Epidermal melanocyte (primary cell): ENCODE results near the gene C6orf89.
"Not testable (repeated sequence)": the region's sequence is repeated elsewhere in the genome, so short reads cannot be mapped to it uniquely, and the experiment has no call there.

ENCODE experiments used
- DNase-seq: peaks from one replicate; pipeline ENCODE4 v3.0.0; 2011; ENCODE audit warnings: low spot score; ENCODE audit not compliant: insufficient read length

The C6orf89 gene

DNA sequence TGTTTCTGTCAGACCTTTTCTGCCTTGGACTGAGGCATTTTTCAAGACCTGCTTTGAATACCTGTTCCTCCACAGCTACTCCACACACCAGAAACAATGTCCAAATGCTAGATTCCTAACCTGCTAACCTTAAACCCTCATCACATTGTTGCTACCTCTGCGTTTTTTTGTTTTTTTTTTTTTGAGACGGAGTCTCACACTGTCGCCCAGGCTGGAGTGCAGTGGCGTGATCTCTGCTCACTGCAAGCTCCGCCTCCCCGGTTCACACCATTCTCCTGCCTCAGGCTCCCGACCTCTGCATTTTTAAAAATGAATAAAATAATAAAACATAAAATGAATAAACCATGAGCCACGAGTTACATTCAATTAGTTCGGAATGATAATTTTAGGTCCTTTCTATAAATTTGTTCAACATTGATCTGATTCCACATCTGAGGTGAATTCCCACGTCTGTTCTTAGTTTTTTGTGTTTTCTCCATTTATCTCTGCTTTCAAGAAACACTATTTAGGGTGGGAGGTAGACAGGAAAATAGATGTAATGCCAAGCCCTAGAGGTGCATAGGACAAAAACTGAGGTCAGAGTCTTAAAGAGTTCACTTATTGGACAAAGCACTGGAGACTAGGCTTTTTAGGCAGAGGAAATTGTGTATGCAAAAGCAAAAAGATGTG, 1.3 kb downstream of the C6orf89 start:
- DNase-seq: no peak

- DNase-seq: no peak
Observed at GRCh38 chr6:36888115-36888643, 2.4 kb downstream of the C6orf89 start.

DNA sequence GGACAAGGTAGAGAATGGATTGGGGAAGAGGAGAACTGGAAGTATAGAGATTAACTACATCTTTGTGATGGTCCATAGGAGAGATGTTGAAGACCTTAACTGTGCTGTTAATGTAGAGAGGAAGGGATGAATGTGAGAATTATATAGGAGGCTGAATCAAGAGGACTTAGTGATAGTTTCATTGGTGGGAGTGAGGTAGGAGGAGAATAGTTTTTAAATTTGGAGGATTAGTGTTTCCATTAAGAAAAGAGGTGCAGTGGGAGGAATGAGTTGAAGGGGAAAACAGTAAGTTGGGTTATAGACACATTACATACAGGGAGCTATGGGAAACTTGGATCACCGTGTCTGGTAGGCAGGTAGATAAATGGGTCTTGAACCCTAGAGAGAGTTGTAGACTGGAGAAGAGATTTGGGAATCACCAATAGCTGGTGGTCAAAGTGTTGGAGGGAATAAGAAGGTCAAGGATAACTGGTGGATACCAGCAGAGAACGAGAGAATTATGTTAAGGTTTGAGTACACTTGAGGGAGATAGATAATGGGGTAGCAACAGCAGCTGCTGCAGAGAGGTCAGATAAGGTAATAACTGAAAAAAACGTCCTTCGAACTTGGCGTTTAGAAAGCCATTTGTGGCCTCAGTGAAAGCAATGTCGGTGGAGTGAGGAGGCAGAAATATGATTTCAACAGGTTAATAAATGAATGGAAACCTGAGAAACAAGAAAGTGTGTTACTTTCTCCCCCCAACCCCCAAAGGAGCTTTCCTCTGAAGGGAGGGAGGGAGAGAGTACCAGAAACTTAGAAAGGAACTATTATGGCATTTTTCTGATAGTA, 3.1 kb downstream of the C6orf89 start:
- DNase-seq: no peak

- no peak for DNase-seq
Observed at GRCh38 chr6:36890112-36890663, 4.4 kb downstream of the C6orf89 start.

- not testable (repeated sequence) for DNase-seq
Observed at GRCh38 chr6:36891153-36891552, 5.4 kb downstream of the C6orf89 start.

DNA sequence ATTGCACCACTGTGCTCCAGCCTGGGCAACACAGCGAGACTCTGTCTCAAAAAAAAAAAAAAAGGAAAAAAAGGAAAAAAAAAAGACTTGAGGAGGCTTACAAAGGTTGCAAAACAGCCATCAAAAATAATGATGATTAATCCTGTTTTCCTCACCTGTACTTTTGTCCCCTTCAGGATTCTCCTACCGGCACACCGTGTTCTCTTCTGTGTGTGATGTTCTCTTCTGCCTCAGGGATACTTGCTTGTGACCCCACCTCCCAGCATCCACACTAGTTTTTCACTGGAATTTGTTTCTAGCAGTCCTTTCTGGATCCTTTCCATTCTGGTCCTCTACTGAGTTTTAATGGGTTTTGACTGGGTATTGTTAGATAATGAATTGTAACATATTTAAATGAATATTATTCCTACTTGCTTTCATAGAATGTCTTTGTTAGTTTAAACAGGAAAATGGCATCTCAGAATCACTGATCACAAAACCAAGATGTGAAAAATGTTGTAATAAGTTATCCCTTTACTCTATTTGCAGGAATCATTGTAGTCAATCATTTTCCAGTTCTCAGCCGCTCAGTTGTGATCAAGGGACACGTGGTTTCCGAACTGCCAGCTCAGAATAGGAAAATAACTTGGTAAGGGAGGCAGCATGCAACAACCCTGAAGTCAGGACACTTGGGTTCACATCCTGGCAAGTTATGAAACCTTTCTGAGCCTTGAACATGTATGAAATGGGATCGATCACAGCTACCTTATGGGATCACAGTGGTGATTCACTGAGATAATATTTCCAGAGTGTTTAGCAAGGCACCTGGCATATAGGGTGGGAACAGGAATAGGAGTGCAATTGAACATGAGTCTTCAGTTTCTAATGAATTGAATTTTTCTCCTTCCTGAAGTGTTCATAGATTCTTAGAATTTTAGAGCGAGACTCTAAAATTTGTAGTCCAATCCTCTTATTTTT, 8.5 kb downstream of the C6orf89 start:
- DNase-seq: no peak

DNA sequence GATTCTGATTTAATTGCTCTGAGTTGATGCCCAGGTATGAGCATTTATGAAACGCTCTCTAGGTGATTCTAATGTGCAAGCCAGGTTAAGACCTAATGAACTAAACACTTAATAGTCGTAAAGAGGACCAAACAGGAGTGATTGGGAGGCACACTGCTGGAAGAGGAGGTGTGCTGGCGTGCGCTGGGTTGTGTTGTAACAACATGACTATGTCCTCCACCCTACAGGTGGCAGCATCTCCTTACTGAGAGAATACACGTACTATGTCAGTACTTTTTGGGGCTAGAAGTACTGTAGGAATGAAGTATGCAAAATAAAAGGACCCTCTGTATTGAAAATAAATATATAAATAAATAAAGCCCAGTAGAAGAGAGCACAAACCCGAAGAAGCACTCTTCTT, 11.9 kb downstream of the C6orf89 start:
- DNase-seq: no peak

DNA sequence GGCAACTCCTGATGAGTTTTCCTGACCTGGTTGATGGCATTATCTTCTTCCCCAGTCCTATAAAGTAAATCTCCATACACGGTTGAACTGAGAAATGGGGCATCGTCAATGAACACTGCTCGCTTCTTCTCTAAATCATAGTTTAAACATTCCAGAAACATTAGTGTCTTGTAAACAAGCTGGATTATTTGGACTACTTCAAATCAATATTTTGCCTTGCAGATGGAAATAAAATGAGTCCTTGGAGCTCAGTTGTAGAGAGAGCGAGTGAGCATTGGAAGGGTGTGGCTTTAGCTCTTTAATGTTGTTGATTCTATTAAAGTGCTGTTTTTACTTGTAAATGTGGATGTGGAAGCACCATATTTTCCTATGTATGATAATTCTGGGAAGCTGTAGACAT, 18.4 kb downstream of the C6orf89 start:
- no peak for DNase-seq

DNA sequence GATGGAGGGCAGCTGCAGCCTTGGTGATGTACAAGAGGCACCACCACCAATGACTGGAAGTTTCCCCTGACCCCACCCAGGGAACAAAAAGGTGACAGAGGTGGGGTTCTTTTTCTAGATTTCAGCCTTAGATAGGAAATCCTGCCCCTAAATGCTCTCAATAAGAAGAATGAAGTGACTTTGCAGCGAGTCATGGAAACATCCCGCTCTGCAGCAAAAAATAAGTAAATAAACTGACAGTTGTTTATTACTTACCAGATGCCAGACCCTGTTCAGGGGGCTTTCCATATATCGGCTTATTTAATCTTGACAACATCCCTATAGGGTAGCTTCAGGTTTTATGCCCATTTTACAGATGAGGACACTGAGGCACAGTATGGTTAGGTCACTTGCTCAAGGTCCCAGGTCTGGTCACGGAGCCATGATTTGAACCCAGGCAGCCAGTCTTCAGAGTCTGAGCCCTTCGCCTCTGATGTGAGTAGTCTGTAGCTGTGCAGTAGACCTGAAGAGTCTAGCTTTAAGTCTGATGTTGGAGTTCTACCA, 19.2 kb downstream of the C6orf89 start:
- DNase-seq: no peak

DNA sequence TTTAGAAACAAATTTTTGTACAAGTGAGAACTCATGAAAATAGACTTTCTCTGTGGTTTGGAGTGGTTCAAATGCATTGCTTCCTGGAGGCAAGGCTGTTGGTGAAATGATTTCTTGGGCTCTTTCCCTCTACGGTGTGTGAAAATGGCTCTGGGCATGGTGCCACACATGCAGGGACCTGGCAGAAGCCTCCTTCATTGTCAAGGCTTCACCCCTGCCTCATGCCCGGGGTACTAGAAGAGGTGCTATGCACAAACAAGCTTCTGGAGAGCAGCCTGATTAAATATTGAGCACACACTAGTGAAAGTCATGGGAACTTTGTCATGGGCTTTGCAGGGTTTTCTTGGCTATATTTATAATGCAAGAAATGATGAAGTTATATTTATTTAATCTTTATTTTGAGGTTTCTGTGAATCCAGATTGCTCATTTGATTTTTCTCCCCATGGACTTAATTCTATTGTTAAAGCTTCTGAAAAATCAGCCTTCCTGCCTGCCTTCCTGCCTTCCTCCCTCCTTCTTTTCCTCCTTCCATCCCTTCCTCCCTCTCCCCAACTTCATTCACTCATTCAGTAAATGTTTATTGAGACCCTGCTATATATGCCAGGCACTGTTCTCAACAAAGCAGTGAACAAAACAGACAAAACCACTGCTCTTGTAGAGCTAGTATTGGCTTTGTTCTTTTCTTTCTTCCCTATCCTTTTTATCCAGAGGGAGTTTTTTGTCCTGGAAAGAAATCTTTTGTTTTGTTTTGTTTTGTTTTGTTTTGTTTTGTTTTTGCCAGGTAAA, 21.0 kb downstream of the C6orf89 start:
- DNase-seq: no peak

- no peak for DNase-seq
Observed at GRCh38 chr6:36907781-36908180, 22.0 kb downstream of the C6orf89 start.

GRCh38 chr6:36908747-36909146, 23.0 kb downstream of the C6orf89 start:
- DNase-seq: no peak

- DNase-seq: no peak
Observed at GRCh38 chr6:36912030-36912454, 26.3 kb downstream of the C6orf89 start.

DNA sequence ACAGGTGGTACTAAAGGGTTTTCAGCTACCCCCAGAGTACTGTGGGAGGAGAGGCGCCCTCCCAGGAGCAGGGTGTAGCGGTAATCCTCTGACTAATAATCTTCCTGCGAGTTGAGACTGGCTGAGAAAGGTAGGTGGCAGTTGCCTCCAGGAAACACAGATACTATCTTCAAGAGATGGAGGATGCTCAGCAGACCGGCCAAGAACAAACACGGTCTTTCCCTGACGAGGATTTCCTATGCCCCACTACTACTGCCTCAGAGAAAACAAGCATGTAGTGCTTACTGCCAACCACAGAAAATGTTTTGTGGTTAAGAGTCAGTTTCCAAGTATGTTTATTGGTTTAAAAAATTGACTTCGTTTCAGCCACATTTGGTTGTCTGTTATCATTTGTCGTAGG, 26.8 kb downstream of the C6orf89 start:
- peak; percentile 69 for DNase-seq

GRCh38 chr6:36913082-36913481, 27.3 kb downstream of the C6orf89 start:
- no peak for DNase-seq

DNA sequence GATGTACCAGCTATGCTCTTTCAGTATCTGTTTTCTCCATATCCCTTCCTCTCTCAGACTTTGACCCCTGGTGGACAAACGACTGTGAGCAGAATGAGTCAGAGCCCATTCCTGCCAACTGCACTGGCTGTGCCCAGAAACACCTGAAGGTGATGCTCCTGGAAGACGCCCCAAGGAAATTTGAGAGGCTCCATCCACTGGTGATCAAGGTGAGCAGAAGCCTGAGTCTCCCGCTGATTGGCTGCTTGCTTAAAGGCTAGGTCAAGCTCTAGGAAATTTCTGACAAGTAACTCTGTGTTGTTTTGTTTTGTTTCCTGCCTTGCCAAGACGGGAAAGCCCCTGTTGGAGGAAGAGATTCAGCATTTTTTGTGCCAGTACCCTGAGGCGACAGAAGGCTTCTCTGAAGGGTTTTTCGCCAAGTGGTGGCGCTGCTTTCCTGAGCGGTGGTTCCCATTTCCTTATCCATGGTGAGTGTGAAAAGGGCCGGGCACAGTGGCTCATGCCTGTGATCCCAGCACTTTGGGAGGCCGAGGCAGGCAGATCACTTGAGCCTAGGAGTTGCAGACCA, 28.6 kb downstream of the C6orf89 start:
- no peak for DNase-seq

DNA sequence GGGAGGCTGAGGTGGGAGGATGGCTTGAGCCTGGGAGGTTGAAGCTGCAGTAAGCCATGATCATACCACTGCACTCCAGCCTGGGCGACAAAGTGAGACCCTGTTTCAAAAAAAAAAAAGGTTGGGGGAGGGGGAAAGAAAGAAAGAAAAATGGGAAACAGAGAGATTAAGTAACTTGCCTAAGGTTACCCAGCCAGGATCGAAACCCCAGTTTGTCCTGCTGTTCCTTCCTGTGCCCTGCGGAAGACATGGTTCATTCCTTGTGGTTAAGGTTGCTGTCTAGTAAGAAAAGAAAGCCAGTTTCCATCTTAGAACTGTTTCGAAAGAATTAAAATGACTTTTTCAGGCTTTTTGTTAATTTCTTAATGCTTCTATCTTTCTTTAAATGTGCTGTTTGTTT, 29.8 kb downstream of the C6orf89 start:
- no peak for DNase-seq

- no peak for DNase-seq
Observed at GRCh38 chr6:36916126-36916525, 30.4 kb downstream of the C6orf89 start.

DNA sequence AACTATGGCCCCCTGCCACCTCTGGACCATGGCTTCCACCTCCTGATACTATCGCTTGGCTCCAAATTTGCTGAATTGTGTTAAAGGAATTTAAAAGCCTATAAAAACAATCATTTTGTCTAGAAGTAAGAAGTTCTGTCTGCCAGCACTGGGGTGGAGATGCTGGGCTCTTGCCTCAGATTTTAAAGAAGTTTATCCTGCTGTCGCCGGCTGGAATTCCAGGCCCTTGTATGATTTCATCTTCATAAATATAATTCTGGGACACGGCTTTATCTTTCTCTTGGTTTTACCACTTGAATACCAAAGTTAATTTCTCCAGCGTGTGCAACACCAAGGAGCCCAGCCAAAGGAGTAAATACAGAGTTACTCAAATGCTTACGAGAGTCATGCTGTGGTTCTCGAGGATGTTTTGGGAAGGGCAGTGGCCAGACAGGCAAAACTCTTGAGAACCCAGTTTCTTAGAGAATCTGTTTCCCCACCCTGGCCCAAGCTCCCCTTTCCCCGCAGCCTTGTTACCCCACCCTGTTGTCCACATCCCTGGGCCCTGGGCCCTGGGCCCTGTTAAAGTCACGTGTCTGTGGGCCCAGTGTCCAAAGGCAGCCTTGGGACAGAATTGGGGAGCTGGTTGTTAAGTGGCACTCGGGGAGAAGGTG, 31.9 kb downstream of the C6orf89 start:
- DNase-seq: no peak
